Mucosa of stomach (tissue), 1 donor: ENCODE results near the gene MLH3.

Experiments used
- H3K27me3 ChIP-seq: one replicate; pipeline ENCODE4 v1.7.0; 2013; ENCODE audit warnings: mild to moderate bottlenecking, low read length; ENCODE audit not compliant: control insufficient read depth, insufficient read depth
- H3K36me3 ChIP-seq: one replicate; pipeline ENCODE4 v1.7.0; 2013; ENCODE audit warnings: low read length; ENCODE audit not compliant: control insufficient read depth, insufficient read depth
- H3K4me1 ChIP-seq: one replicate; pipeline ENCODE4 v1.7.0; 2013; ENCODE audit warnings: mild to moderate bottlenecking, low read length; ENCODE audit not compliant: control insufficient read depth, insufficient read depth
- H3K4me3 ChIP-seq: one replicate; pipeline ENCODE4 v1.7.0; 2013; ENCODE audit warnings: low read length
- H3K9ac ChIP-seq: one replicate; pipeline ENCODE4 v1.7.0; 2013; ENCODE audit warnings: mild to moderate bottlenecking, low read length, moderate library complexity
- H3K9me3 ChIP-seq: one replicate; pipeline ENCODE4 v1.7.0; 2013; ENCODE audit warnings: mild to moderate bottlenecking, low read length, moderate library complexity; ENCODE audit not compliant: control insufficient read depth
- donor health status: Pancreatic carcinoma.

MLH3 gene

GRCh38 chr14:75050852-75051555 is at the start of gene MLH3:
Gene MLH3, minus strand, starts transcription at chr14:75051467. Its CDS starts 1,812 bp downstream, at chr14:75049655.
- Histone ChIP-seq H3K27me3 (no peaks in the 10 kb centered on the region), H3K4me1 (no peaks in the 10 kb centered on the region), H3K9me3 (no peaks in the 10 kb centered on the region), H3K4me3 (peak within 1 kb of the TSS; percentile 38), H3K36me3 (no peaks in the 10 kb centered on the region), H3K9ac (peak within 1 kb of the TSS; percentile 84)

GRCh38 chr14:75098682-75099081 is 47.4 kb upstream of the MLH3 start:
- H3K27me3 ChIP-seq: no peaks in the 10 kb centered on the region
- H3K9ac ChIP-seq: no peak overlapping the region
- peaks cover 14% of the 10 kb centered on the region for H3K36me3 ChIP-seq
- H3K9me3 ChIP-seq: no peaks in the 10 kb centered on the region
- H3K4me1 ChIP-seq: no peaks in the 10 kb centered on the region
- no peak overlapping the region for H3K4me3 ChIP-seq

GRCh38 chr14:75098212-75098611 is 46.9 kb upstream of the MLH3 start:
- no peak overlapping the region for H3K4me3 ChIP-seq
- no peaks in the 10 kb centered on the region for H3K9me3 ChIP-seq
- H3K4me1 ChIP-seq: no peaks in the 10 kb centered on the region
- H3K27me3 ChIP-seq: no peaks in the 10 kb centered on the region
- H3K9ac ChIP-seq: no peak overlapping the region
- H3K36me3 ChIP-seq: peaks cover 14% of the 10 kb centered on the region

GRCh38 chr14:75096959-75097358 is 45.7 kb upstream of the MLH3 start:
- Histone ChIP-seq H3K4me1 (no peaks in the 10 kb centered on the region), H3K36me3 (peaks cover 14% of the 10 kb centered on the region), H3K4me3 (no peak overlapping the region), H3K27me3 (no peaks in the 10 kb centered on the region), H3K9me3 (no peaks in the 10 kb centered on the region), H3K9ac (no peak overlapping the region)

- Histone ChIP-seq H3K27me3 (no peaks in the 10 kb centered on the region), H3K4me3 (no peak overlapping the region), H3K36me3 (peaks cover 14% of the 10 kb centered on the region)
These were observed 44.4 kb upstream of the MLH3 start for GRCh38 chr14:75095690-75096089.

GRCh38 chr14:75094896-75095295 is 43.6 kb upstream of the MLH3 start:
- H3K36me3 ChIP-seq: peaks cover 14% of the 10 kb centered on the region
- no peaks in the 10 kb centered on the region for H3K27me3 ChIP-seq
- H3K4me3 ChIP-seq: no peak overlapping the region
- no peak overlapping the region for H3K9ac ChIP-seq
- no peaks in the 10 kb centered on the region for H3K9me3 ChIP-seq
- no peaks in the 10 kb centered on the region for H3K4me1 ChIP-seq

More at GRCh38 chr14:75095690-75096089, 44.4 kb upstream of the MLH3 start:
- H3K9ac ChIP-seq: no peak overlapping the region
- H3K4me1 ChIP-seq: no peaks in the 10 kb centered on the region
- no peaks in the 10 kb centered on the region for H3K9me3 ChIP-seq

GRCh38 chr14:75092698-75093097 is 41.4 kb upstream of the MLH3 start:
- Histone ChIP-seq H3K9ac (no peak overlapping the region), H3K27me3 (no peaks in the 10 kb centered on the region), H3K36me3 (peaks cover 14% of the 10 kb centered on the region), H3K4me3 (no peak overlapping the region), H3K9me3 (no peaks in the 10 kb centered on the region), H3K4me1 (no peaks in the 10 kb centered on the region)

DNA sequence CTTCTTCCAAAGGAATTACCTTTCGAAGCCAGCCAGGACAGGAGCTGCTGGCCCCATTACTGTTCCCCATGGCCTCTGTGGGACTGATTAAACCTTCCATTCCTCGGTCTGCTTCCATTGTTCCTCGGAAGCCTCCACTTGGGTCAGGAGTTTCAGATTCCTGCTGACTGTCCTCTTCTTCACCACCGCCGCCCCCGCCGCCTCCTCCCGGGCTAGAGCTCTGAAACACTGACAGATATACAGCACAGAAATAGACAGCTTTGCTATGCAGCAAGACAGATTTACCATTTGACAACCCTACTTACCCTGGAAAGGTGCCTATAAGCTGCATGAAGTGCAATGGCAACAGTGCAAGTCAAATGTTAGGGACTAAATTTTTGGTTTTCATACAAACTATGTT is 40.0 kb upstream of the MLH3 start:
- H3K36me3 ChIP-seq: peaks cover 11% of the 10 kb centered on the region
- H3K9ac ChIP-seq: no peak overlapping the region
- H3K4me3 ChIP-seq: no peak overlapping the region
- H3K27me3 ChIP-seq: no peaks in the 10 kb centered on the region
- no peaks in the 10 kb centered on the region for H3K9me3 ChIP-seq
- H3K4me1 ChIP-seq: no peaks in the 10 kb centered on the region

GRCh38 chr14:75090353-75090752 is 39.1 kb upstream of the MLH3 start:
- no peaks in the 10 kb centered on the region for H3K9me3 ChIP-seq
- H3K27me3 ChIP-seq: no peaks in the 10 kb centered on the region
- no peak overlapping the region for H3K9ac ChIP-seq
- H3K36me3 ChIP-seq: peaks cover 6% of the 10 kb centered on the region
- no peak overlapping the region for H3K4me3 ChIP-seq
- H3K4me1 ChIP-seq: no peaks in the 10 kb centered on the region

DNA sequence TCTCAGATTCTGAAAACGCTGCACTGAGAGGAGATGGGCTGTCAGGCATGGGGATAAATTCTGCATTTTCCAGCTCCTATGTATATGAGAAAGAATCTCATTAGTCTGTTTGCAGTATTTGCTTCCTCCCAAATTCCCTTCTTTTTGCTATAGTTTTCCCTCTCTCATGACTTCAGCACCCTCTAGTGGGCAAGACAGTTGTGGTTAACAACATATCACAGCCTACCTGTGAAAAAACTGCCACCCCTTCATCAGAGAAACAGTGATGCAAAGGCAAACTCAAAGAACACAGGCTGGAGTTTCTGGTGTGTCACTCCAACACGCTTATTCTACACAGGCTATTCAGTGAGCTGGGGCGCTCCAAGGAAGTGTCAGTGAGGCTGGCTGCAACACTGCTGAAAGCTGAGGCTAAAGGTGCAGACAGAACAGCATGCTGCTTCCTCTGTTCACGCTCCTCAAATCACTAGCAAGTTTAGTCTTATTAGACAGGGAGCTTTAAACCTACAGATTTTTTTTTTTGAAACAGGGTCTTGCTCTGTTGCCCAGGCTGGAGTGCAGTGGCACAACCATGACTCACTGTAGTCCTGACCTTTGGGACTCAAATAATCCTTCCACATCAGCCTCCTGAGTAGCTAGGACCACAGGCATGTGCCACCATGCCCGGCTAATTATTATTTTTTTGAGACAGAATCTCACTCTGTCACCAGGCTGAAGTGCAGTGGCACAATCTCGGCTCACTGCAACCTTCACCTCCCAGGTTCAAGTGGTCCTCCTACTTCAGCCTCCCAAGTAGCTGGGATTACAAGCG is 37.5 kb upstream of the MLH3 start:
- no peak overlapping the region for H3K9ac ChIP-seq
- no peak overlapping the region for H3K4me3 ChIP-seq
- no peaks in the 10 kb centered on the region for H3K9me3 ChIP-seq
- H3K4me1 ChIP-seq: no peaks in the 10 kb centered on the region
- H3K36me3 ChIP-seq: no peaks in the 10 kb centered on the region
- H3K27me3 ChIP-seq: no peaks in the 10 kb centered on the region

DNA sequence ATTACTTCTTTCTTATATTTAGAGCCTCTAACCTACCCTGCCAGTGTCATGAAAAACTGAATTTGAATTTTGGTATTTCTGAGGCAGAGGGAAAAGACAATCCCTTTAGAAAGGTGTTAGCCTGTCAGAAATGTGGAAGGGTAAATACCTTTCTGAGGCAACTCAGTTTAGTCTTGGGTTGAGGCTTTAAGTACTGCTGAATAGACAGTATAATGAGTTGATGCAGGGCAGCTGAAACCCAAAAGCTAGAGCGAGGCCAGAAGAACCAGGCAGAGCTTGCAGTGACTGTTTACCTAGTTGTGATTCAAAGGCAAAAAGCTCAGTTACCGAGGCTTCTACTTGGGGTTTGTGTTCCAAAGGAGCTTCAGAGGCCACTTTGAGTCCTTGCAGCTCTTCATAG is 36.9 kb upstream of the MLH3 start:
- H3K27me3 ChIP-seq: no peaks in the 10 kb centered on the region
- H3K9me3 ChIP-seq: no peaks in the 10 kb centered on the region
- H3K9ac ChIP-seq: no peak overlapping the region
- no peaks in the 10 kb centered on the region for H3K4me1 ChIP-seq
- no peak overlapping the region for H3K4me3 ChIP-seq
- H3K36me3 ChIP-seq: peaks cover 3% of the 10 kb centered on the region

DNA sequence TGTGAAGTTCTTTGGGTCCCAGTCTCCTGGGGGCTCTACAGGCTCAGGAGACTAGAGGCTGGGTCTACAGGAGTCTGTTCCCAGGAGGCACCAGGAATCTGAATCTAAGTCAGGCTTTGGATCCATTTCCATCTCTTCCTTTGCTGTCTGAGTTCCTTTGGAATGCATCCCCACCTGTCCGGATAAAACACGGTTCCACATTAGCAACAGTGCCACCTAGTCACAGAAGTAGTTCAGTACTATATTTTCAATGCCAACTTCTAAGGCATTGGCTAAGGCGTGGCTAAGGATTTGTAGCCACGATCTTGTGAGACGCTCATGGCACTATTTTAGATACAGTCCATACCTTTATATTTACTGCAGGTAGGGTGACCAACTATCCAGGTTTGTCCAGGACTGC is 33.2 kb upstream of the MLH3 start:
- H3K4me1 ChIP-seq: no peaks in the 10 kb centered on the region
- no peaks in the 10 kb centered on the region for H3K27me3 ChIP-seq
- no peaks in the 10 kb centered on the region for H3K9me3 ChIP-seq
- H3K9ac ChIP-seq: no peak overlapping the region
- peaks cover 6% of the 10 kb centered on the region for H3K36me3 ChIP-seq
- H3K4me3 ChIP-seq: no peak overlapping the region
